Fibroblast of pulmonary artery (primary cell): Measurements from ENCODE around the gene PDGFRB.

Experiments used
- DNase-seq: peaks from one replicate; pipeline ENCODE4 v3.0.0-alpha.2; 2010; ENCODE audit warnings: low read depth
- H3K4me3 ChIP-seq: replicated peaks from 2 replicates; pipeline ENCODE4 v1.5.1; 2011; ENCODE audit warnings: low read depth, mild to moderate bottlenecking, control low read depth, low read length, moderate library complexity
- CTCF ChIP-seq: IDR thresholded peaks from 2 replicates; pipeline ENCODE4 v1.5.1; 2011; ENCODE audit warnings: mild to moderate bottlenecking, control low read depth, low read length, inconsistent platforms; ENCODE audit errors: missing control alignments

PDGFRB gene

GRCh38 chr5:150164211-150164980 is 8.8 kb upstream of the PDGFRB start:
- TF ChIP-seq CTCF, result no peak
- no peak for DNase-seq
- H3K4me3 ChIP-seq, result no peak overlapping the region

- DNase-seq, result no peak
- TF ChIP-seq CTCF, result peak; percentile 29
- H3K4me3 ChIP-seq, result no peak overlapping the region
Observed at GRCh38 chr5:150163547-150164059, 8.0 kb upstream of the PDGFRB start.

- TF ChIP-seq CTCF, result no peak
- DNase-seq, result no peak
Observed at GRCh38 chr5:150163035-150163434, 7.4 kb upstream of the PDGFRB start.

GRCh38 chr5:150162142-150162513 is 6.5 kb upstream of the PDGFRB start:
- no peak overlapping the region for H3K4me3 ChIP-seq
- TF ChIP-seq CTCF, result no peak
- no peak for DNase-seq

More at GRCh38 chr5:150163035-150163434, 7.4 kb upstream of the PDGFRB start:
- no peak overlapping the region for H3K4me3 ChIP-seq

GRCh38 chr5:150161242-150162141 is 5.8 kb upstream of the PDGFRB start:
- peak; percentile 75 for DNase-seq
- no peak overlapping the region for H3K4me3 ChIP-seq
- peak; percentile 97 for TF ChIP-seq CTCF

- no peak for TF ChIP-seq CTCF
- no peak for DNase-seq
- H3K4me3 ChIP-seq, result no peak overlapping the region
Observed at GRCh38 chr5:150160448-150161081, 4.9 kb upstream of the PDGFRB start.
